ENCODE results near the gene ZNF282. TPM values are rescaled to one million over a fixed set of nuclear protein-coding genes. Genes with fewer than 3 reads are reported as not detected.
"Not testable (repeated sequence)": the region's sequence is repeated elsewhere in the genome, so short reads cannot be mapped to it uniquely, and the experiment has no call there.

Gene ZNF282
- total RNA-seq, 6 experiments from 2014 or later = 18.6 to 23.6 (median 21.0) TPM

DNA sequence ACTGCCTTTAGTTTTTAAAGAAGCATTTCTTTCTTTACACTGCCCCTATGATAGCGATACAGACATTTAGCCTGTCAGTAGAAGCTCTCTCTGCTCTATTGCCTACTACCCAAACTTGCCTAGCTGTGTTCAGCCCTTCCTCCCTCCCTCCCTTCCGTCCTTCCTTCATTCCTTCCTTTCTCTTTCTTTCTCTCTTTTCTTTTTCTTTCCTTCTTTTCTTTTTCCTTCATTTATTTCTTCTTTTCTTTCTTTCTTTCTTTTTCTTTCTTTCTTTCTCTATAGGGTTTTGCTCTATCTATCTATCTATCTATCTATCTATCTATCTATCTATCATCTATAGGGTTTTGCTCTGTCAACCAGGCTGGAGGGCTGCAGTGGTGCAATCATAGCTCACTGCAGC lies 37.0 kb downstream of the ZNF282 start:
- Mint-ChIP-seq H3K36me3 (ENCODE audit: low read depth) (peaks cover 5% of the 10 kb centered on the region; the same call in 1 of the 2 replicates), H3K4me1 (ENCODE audit: low read depth) (peaks cover 27% of the 10 kb centered on the region), H3K27me3 (ENCODE audit: insufficient read depth) (peaks cover 5% of the 10 kb centered on the region), H3K9me3 (peaks cover 4% of the 10 kb centered on the region; the same call in 1 of the 2 replicates), H3K27ac (peak overlapping the region; percentile 97), H3K4me3 (no peak overlapping the region)
- TF ChIP-seq, protein P1, sequence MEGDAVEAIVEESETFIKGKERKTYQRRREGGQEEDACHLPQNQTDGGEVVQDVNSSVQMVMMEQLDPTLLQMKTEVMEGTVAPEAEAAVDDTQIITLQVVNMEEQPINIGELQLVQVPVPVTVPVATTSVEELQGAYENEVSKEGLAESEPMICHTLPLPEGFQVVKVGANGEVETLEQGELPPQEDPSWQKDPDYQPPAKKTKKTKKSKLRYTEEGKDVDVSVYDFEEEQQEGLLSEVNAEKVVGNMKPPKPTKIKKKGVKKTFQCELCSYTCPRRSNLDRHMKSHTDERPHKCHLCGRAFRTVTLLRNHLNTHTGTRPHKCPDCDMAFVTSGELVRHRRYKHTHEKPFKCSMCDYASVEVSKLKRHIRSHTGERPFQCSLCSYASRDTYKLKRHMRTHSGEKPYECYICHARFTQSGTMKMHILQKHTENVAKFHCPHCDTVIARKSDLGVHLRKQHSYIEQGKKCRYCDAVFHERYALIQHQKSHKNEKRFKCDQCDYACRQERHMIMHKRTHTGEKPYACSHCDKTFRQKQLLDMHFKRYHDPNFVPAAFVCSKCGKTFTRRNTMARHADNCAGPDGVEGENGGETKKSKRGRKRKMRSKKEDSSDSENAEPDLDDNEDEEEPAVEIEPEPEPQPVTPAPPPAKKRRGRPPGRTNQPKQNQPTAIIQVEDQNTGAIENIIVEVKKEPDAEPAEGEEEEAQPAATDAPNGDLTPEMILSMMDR (IDR thresholded peaks at IDR 0.05) = no peak
- DNase-seq = no peak

DNA sequence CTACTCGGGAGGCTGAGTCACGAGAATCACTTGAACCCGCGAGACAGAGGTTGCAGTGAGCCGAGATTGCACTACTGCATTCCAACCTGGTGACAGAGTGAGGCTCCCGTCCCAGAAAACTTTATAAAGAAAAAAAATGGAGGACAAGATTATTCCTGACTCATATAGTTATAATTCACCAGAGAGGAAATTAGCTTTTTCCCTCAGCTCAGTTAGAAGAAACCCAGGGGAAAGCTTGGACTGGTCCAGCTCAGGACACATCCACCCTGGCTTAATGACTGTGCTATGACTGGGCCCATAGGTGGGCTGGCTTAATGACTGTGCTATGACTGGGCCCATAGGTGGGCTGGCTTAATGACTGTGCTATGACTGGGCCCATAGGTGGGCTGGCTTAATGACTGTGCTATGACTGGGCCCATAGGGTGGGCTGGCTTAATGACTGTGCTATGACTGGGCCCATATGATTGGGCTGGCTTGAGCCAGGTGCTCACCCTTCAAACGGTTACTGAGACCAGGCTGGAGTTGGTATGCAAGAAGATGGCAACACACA lies 38.4 kb downstream of the ZNF282 start:
- Mint-ChIP-seq H3K4me1 (ENCODE audit: low read depth) (peaks cover 38% of the 10 kb centered on the region), H3K27ac (peak overlapping the region; percentile 97), H3K4me3 (peak overlapping the region; percentile 82)
- not testable (repeated sequence) for H3K9me3 Mint-ChIP-seq; H3K36me3 Mint-ChIP-seq (ENCODE audit: low read depth); H3K27me3 Mint-ChIP-seq (ENCODE audit: insufficient read depth)
- DNase-seq = peak; percentile 96

DNA sequence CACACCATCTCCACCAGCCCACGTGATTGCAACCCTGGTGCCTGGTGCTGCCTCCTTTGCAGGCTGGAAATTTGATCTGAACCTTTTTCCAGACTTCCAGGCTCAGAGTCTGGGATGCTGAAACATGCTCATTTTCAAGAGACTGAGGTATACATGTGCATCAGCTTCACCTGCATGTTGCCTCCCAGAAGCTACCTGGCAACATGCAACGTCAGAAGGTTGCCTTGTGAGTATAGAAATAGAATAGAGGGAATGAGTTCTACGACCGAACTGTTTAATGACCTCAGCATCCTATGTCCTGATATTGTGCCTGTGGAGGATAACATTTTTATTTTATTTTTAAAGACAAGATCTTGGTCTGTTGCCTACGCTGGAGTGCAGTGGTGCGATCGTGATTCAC lies 42.2 kb downstream of the ZNF282 start:
- peaks cover 7% of the 10 kb centered on the region for H3K9me3 Mint-ChIP-seq
- TF ChIP-seq, protein P1 (IDR thresholded peaks at IDR 0.05) = no peak
- H3K27me3 Mint-ChIP-seq (ENCODE audit: insufficient read depth) = peaks cover 3% of the 10 kb centered on the region
- H3K4me3 Mint-ChIP-seq = no peak overlapping the region
- peak overlapping the region; percentile 85 for H3K27ac Mint-ChIP-seq
- peaks cover 17% of the 10 kb centered on the region for H3K36me3 Mint-ChIP-seq (ENCODE audit: low read depth)
- DNase-seq = no peak
- peaks cover 47% of the 10 kb centered on the region for H3K4me1 Mint-ChIP-seq (ENCODE audit: low read depth)

DNA sequence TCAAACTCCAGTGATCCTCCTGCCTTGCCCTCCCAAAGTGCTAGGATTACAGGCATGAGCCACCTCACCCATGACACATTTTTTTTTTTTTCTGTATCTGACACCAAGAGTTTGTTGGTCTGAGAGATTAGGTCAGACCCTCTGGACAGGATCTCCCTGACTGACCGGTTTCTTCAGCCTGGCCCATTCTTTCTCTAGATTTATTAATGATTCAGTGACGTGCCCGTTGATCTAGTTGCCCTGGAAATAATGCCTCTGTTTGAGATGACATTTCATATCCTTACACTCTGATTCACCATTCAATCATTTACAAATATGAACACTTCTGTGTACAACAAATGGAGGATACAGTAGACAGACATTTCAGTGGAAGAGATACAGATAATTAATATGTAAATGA lies 42.7 kb downstream of the ZNF282 start:
- Mint-ChIP-seq H3K9me3 (peaks cover 13% of the 10 kb centered on the region), H3K4me3 (peak overlapping the region; percentile 43), H3K27me3 (ENCODE audit: insufficient read depth) (peaks cover 3% of the 10 kb centered on the region), H3K36me3 (ENCODE audit: low read depth) (peaks cover 23% of the 10 kb centered on the region), H3K27ac (peak overlapping the region; percentile 85), H3K4me1 (ENCODE audit: low read depth) (peaks cover 42% of the 10 kb centered on the region)
- TF ChIP-seq, protein P1 (IDR thresholded peaks at IDR 0.05) = no peak
- peak; percentile 71 for DNase-seq

DNA sequence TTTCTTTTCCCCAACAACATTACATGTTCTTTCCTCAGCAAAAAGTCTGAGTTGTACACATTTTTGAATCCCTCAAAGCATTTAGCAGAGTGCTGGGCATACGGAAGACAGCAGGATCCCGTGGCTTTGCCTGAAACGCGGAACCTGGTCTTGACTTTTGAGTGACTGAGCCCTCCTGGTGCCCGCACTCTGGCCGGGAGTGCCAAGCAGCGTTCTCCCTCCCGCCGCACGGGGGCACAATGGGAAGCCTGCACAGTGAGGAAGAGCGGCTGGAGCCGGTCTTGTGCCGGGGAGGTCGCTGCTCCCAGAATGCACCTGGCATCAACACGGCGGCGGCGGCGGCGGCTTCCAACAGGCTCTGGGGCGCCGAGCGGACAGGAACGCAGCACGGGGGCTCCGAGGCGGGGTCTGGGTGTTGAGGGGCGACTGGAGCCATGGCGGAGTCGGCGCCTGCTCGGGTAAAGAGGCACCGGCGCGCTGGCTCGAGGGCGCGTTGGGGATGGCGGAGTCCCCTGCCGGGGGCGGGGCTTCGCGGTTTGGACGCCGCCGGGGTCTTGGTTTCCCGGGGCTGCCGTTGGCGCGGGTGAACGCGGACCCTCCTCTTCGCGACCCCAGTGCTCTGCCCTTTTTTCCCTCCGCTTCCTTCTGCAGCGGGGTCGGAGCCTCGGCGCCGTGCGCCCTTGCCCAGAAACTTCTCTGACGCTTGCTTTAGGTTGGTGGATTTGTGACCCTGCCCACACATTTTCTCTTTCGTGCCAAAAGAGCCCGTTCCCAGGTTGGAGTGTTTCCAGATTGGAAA lies 44.2 kb downstream of the ZNF282 start, which contains the start of gene ZNF212:
ZNF212 (plus strand) TSS at position 307 of the 799 bp plus-strand sequence; CDS start at position 435, 128 bp downstream.
- peaks cover 18% of the 10 kb centered on the region for H3K36me3 Mint-ChIP-seq (ENCODE audit: low read depth)
- H3K4me1 Mint-ChIP-seq (ENCODE audit: low read depth) = peaks cover 31% of the 10 kb centered on the region
- H3K27ac Mint-ChIP-seq = peak within 1 kb of the TSS; percentile 89
- peak; percentile 88 for DNase-seq
- peaks cover 9% of the 10 kb centered on the region for H3K9me3 Mint-ChIP-seq
- no peaks in the 10 kb centered on the region; the same call in 1 of the 2 replicates for H3K27me3 Mint-ChIP-seq (ENCODE audit: insufficient read depth)
- H3K4me3 Mint-ChIP-seq = peak within 1 kb of the TSS; percentile 94
- TF ChIP-seq, protein P1 (IDR thresholded peaks at IDR 0.05) = peak; percentile 87

DNA sequence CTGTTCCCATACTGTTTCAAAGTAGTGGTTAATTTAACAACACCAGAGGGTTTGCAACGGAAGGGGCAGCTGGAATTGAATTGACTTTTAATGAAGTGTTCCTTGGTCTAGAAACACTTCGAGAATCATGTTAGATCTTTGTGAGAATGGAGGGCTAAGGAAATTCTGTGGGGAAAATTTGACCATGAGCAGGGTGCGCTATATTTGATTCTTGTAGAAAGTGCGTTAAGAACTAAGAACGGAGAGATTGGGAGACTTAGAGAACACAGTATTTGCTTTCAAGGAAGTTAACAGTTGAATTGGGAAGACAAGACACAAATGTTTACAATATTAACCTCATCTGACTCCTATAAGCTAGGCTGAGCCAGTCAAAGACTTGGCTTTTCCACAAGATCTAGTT lies 45.3 kb downstream of the ZNF282 start:
- Mint-ChIP-seq H3K27me3 (ENCODE audit: insufficient read depth) (no peaks in the 10 kb centered on the region; the same call in 1 of the 2 replicates), H3K9me3 (peaks cover 9% of the 10 kb centered on the region), H3K27ac (peak overlapping the region; percentile 89), H3K4me3 (peak overlapping the region; percentile 94), H3K36me3 (ENCODE audit: low read depth) (peaks cover 18% of the 10 kb centered on the region), H3K4me1 (ENCODE audit: low read depth) (peaks cover 42% of the 10 kb centered on the region)
- TF ChIP-seq, protein P1 (IDR thresholded peaks at IDR 0.05) = no peak
- DNase-seq = no peak

Measured in HFFc6 (cell line).